Hematopoietic multipotent progenitor cell (in vitro differentiated cells): ENCODE results near the gene ETF1. TPM values are rescaled to one million over a fixed set of nuclear protein-coding genes. Genes with fewer than 3 reads are reported as not detected.
"Not testable (repeated sequence)": the region's sequence is repeated elsewhere in the genome, so short reads cannot be mapped to it uniquely, and the experiment has no call there.

Experiments
- DNase-seq, 3 donors: peaks; one replicate each; pipeline ENCODE4 v3.0.0-alpha.2; 2011 to 2015; ENCODE audit warnings: low read depth in 2 of 3, low spot score in 2 of 3
- total RNA-seq: library from RNA; depleted of rRNA; stranded (reverse); fragments of >200 nt; gene quantifications from one replicate; pipeline ENCODE4 v1.2.3, GENCODE V29; 2012

Gene ETF1
- total RNA-seq, 1 donor, result 56.3 TPM

DNA sequence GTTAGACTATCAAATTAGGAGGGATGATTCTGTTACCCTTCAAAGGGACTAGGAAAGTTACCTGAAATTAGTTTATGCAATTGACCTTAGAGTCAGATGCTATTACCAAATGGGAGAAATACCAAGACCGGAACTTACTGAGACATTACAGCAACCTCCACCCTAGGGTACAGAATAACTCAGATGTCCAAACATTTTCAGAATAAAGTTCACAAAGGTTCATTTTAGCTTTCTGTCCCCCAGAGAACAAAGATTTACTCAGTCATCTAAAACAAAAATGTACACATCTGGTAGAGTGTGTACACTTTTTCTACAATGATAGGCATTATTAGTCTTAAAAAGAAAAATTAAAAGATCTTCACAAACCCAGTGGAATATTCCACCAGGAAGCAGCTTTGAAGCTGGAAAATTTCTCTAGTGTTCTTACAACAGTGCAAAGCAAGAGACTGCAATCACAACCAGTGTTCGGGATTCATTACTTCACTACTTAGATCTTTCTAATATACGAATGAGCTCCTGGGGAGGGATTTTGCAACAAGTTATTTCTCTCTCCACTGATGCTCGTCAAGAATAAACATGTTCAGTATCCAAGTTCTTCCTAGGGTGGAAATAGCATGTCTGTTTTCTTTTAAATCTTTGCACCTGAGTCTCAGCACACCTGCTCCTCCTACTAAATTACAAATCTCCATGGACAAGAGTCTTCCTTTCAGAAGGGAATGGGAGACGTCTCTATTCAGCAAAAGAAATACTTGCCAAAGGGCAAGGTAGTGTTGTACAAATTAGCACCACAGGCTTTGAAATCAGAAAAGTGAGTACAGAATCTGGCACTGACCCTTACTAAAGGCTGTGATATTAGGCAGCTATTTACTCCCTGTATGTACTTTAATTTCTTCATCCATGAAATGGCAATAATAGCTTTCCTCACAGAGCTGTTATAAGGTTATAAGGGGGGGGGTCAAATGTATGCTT lies 8.8 kb downstream of the ETF1 start:
- DNase-seq, result no peak

DNA sequence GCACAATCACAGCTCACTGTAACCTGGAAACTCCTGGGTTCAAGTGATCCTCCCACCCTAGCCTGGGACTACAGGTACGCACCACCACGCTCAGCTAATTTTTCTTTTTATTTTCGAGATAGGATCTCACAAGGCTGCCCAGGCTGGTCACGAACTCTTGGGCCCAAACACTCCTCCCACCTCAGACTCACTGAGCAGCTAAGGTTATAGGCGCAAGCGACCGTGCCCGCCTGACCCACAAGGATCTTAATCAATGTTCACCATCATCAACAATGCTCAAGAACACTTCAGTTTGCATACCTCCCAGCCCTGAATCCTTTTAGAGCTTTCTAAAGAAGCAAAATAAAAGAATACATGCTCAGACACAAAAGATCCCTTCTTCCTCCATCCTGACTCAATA lies 13.2 kb downstream of the ETF1 start:
- no peak for DNase-seq

DNA sequence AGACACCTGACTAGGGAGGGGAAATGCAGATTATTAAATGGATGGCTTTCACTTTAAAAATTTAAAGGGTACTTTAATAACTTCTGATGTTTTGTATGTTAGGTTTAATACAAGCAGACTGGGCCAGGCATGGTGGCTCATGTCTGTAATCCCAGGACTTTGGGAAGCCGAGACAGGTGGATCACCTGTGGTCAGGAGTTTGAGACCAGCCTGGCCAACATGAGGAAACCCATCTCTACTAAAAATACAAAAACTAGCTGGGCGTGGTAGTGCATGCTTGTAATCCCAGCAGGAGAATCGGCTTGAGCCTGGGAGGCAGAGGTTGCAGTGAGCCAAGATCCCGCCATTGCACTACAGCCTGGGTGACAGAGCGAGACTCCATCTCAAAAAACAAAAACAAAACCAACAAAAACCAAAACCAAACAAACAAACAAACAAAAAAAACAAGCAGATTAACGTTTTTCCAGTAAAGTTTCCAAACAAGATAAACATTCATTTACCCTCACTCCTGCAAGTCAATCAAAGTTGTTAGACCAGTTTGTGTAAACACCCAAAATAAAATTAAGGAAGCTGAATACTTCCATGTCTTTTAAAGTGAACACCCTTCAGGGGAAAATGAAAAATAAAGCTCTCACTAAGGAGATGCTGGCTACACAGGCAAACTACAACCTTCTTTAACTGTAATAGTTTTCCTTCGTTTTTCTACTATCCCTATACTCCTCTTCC lies 14.1 kb downstream of the ETF1 start:
- no peak for DNase-seq

DNA sequence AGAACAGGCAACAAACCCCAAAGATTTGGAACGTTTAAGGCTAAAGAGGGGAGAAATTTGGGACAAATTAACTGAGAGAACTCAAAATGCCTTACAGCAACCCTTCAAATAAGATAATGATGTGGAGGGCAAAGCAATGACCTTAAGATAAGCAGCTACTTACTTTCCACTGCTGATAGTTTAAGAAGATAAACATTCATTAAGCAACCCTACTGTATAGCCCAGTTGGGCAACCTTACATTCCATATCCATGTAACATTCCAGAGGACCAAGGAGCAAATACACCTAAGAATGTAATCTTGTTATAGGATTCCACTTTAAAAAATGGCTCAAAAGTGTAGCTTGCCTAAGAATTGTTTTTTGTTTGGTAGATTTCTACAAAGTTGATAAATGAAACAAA lies 14.8 kb downstream of the ETF1 start:
- no peak for DNase-seq

DNA sequence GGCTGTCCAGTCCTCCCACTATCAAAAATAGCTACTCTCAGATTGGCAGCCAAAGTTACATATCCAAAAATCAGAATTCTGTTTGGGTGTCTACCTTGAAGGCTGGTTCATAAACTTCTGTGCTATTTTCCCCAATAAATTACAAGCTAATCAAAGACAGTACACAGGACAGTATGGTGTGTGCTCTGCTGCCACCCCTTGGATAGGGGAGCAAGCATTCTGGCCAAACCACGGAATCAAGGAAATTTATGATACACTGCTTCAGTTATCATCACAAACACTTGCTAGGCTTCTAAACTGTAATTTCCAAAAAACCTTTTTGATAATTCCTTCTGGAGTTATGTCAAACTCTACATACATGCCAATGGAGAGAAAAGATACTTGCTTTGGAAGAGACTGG lies 15.9 kb downstream of the ETF1 start:
- DNase-seq, result no peak

DNA sequence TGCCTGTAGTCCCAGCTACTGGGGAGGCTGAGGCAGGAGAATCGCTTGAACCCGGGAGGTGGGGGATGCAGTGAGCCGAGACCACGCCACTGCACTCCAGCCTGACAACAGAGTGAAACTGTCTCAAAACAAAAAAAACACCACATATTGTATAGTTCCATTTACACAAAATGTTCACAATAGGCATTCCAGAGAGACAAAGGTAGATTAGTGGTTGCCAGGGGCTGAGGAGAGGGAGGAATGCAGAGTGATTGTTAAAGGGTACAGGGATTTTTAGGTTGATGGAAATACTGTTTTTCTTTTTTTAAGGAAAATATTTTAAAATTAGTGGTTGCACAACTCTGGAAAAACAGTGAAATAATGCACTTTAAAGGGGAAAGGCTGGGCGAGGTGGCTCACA lies 19.6 kb downstream of the ETF1 start:
- no peak for DNase-seq

DNA sequence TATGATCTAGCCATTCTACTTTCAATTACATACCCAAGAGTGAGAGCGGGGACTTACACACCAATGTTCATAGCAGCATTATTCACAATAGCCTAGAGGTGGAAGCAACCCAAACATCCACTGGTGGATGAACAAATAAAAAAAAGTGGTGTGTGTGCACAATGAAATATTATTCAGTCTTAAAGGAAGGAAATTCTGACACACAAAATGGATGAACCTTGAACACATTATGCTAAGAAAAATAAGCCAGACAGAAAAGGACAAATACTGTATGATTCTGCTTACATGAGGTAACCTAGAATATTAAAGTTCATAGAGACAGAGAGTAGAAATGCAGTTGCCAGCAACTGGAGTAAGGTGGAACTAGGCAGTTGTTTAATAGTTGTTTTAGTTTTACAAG lies 22.1 kb downstream of the ETF1 start:
- DNase-seq, result no peak

DNA sequence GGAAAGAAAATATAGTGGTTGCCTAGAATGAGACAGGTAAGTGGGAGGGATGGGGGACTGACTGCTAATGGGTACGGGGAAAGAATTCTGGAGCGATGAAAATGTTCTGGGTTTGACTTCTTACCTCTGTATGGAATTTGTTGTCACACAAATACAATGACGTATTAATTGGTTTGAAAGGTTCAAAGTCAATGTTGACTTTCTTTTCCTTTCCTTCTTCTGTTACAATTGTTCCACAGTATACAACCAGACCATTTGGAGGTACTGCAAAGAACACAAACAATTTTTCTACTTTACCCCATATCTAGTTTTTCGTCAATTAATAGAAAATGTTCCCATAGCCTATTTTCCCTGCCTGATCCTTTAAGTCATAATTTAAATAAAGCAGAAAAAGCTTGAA lies 25.6 kb downstream of the ETF1 start:
- no peak for DNase-seq

DNA sequence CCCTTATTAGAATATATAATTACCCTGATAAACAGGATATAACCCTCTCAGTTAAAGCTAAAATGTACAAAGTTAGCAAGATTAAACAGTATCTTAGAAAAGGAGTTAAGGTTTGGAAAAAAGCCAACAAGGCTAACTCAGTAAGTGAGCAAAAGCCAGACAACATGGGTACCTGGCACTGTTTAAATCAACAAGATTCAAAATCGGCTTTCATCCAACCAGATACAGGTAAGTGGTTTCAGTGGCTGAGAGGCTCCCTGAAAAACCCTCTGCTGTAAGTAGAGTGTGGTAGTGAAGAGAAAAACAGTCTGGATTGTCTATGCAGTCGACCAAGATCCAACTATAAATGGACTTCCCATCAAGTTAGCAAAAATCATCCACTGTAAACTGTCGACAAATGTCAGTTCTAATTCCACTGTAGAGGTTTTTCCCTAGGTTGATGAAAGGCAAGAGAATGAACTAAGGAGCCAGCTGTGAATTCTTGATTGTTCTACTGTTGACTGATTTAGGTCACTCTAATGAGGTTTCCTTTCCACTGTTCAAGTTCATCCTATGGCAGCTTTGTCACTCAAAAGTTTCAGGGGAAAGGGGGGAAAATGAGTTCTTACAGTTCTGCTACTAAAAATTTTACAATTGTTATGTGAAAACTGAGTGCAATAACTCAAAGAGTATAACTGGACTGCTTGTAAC lies 27.3 kb downstream of the ETF1 start:
- no peak for DNase-seq

DNA sequence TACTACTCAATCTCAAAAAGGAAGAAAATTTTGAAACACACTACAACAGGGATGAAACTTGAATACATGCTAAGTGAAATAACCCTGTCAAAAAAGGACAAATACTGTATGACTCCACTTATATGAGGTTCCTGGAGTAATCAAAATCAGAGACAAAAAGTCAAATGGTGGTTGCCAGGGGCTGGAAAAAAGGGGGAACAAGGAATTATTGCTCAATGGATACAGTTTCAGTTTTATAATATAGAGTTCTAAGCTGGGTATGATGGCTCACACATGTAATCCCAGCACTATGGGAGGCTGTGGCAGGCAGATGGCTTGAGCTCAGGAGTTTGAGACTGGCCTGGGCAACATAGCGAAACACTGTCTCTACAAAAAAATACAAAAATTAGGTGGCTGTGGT lies 29.0 kb downstream of the ETF1 start:
- DNase-seq, result no peak

DNA sequence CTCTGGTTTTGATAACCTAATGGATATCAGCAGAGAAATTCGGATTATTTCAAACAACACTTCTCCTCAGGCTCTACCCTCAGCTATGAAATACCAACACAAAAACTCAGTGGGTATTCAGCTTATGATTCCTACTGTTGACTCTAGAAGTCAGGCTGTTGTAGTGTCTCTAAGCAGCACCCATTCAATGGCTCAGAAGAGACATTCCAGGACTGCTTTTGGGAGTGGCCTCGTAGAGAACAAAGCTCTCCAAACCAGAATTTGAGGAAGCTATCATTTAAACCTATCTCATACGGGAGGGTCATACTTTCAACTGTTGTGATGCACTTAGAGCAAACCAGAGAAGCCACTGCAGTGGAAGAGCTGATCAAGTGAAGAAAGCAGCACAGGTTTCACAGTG lies 34.1 kb downstream of the ETF1 start:
- no peak for DNase-seq

DNA sequence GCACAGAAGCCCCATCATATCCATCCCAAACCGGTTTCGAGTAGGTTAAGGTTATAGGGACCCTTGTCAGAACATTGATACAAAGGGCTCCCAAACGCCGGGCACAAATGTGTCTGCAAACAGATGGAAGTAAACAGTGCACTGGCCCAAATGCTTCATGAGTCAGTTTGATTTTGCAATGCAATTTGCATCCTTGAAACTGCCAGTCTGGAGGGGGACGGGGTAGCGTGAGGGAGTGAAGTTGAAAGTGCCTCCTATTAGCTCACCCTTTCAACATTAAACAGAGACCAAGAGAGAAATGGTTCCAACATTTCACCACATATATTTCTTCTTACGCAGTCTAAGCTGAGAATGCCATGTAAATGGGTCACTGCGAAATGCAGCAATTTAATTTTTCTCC lies 35.6 kb downstream of the ETF1 start:
- DNase-seq, result not testable (repeated sequence)

DNA sequence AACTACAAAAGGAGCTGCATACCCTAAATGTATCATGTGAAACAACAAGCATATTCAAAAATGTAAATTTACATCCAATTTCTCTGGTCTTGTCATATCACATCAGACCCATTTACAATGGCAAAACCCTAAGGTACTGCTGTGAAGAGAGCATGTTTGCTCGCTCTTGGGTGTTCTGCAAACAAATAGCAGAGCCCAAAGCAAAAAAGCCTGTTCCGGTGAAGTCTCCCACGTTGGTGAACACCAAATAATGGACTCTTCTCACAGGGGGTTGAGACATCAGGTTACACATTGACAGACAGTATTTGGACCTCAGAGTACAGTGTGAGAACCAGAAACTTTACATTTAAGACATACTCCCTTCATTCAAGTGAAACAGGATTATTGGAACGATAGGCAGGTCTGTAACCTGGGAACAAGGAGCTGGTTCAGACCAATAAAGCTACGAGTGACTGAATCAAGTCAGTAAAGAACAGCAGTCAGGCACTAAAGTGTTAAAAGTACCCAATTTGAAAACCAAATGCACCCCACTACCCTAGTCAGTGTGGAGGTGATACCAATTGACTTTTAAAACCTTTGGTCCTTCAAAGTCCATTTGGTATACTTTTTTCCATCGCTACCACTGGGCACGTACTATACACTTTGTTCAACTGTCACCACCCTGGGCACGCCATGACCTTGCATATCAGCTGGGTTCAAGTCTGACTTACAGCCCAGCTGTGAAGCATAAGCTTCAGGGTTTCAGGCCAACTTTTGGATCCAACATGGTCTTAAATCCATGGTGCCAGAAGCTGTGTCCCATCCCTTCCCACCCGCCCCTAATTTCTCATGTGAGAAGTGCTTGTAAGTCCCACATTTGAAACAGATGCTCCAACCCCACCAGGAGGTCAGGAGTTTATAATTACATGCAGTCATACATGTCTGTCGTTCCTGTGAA lies 36.4 kb downstream of the ETF1 start:
- DNase-seq, result no peak

DNA sequence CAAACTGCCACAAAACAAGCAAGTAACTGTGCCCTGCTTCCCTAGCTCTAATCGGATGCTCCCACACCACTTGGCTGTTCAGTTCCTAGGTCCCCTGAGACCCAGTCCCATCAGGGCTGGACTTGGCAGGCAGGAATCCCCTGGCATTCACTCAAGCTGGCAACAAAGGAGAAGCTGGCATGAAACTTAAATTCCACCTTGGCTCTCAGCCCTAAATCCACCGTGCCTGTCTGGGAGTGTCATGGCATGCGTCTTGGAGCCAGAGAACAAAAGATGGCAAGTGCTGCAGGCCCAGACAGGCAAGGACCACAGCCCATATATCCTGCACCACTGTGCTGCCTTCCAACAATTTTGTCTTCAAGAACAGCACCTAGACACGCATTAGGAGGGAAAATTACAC lies 38.2 kb downstream of the ETF1 start:
- DNase-seq, result no peak

DNA sequence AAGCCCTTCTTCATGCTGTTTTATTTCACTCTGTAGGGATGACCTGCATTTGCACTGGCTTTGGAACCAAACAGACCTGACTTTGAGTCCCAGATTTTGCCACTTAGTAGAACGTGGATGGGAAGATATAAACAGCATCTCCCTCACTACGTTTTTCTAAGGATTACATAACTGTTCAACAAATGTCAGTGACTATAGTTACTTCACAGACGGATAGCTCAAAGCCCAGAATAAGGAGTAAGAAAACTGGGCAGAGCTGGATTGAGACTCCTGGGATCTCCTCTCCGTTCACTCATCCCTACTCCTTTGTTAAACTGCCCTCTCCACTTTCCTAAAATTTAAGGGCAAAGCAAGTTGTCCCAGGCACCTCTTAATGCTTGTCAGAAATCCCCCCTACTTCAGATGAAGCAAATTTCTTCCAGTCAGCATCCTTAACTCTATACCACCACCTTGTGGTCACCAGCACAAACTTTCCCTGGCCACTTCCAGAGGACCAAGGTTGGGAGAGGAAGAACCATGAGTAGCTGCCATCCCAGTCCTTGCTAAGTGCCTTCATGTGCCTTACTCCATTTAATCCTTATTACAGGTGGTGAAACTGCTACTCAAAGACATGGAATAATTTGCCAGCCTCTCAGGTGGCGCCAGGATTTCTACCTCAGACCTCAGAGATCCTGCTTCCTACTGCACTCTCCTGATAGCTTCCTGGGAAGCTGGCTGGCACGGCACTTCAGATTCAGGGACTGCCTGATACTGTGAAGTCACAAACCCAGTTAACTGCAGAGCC lies 39.4 kb downstream of the ETF1 start:
- peak in 2 of 3 donors; percentile 53 to 73 for DNase-seq

DNA sequence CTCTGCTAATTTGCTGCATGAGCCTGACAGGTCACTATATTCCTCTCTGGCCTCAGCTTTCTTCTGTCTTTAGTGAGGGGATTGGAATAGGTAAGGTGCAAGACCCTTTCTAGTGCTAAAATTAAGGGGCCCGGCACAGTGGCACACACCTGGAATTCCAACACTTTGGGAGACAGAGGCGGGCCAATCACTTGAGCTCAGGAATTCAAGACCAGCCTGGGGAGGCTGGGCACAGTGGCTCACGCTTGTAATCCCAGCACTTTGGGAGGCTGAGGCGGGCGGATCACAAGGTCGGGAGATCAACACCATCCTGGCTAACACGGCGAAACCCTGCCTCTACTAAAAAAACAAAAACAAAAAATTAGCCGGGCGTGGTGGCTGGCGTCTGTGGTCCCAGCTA lies 40.5 kb downstream of the ETF1 start:
- DNase-seq, result no peak

DNA sequence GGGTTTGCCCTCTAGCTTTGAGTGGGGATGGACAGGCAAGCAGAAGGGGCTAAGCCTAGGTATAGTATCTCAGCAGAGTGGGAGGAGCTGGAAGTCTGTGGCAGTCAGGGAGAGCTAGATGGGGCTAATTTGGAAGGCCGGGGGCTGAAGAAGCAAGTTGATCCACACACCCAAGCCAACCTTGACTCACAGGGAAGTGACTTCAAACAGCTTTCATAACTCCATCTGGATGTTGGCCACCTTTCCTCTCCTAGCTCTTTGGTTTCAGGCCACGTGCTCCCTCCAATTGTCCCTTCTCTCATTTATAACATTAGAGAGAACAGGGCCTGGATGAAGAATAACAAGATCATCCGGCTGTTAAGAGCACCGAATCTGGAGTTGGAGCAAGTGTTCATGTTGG lies 40.9 kb downstream of the ETF1 start:
- DNase-seq, result no peak

DNA sequence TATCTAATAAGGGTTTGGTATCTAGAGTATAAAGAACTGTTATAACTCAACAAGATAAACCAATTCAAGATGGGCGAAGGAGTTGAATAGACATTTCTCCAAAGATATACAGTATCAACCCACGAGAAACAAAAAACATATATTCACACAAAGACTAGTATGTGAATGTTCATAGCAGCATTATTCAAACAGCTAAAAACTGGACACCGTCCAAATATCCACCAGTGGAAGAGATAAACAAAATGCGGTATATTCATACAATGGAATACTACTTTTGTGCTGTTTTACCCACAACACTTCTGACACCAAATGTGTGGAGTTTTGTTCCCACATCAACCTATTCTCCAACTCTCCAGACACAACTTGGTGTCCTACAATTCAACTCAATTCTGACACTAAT lies 44.7 kb downstream of the ETF1 start:
- no peak for DNase-seq

DNA sequence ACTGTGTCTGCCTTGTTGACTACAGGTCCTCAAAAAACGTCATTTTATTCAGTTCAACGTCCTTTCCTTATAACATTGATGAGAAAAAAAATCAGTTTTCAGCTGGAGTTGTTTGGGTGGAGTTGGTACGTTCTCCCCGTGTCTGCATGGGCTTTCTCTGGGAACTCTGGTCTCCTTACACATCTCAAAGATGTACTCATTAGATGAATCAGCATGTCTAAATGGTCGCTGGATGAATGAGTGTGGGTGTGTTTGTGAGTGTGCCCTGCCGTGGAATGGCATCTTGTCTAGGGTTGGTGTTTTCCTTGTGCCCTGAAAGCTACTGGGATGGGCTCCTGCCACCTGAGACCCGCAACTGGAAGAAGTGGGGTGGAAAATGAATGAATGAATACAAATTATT lies 47.7 kb downstream of the ETF1 start:
- DNase-seq, result no peak
